Left lung (tissue), 10 donors: ENCODE results near the gene SIPA1L2. TPM values are rescaled to one million over a fixed set of nuclear protein-coding genes. Genes with fewer than 3 reads are reported as not detected.
A peak's percentile ranks its signal among the peaks of the same experiment; 100 is the strongest.

ENCODE experiments used
- ATAC-seq: fragments of 200-7000 bp; cut with Tn5 transposase; one replicate; pipeline ENCODE4 v1.9.1; 2020; ENCODE audit warnings: moderate library complexity
- DNase-seq, 4 donors: peaks; one replicate each; pipeline ENCODE4 v3.0.0-alpha.2; 2013 to 2020
- H3K27ac ChIP-seq, 2 donors: fragments of 200-600 bp; sonication (generic) in 1 of 2; one replicate each; pipeline versions ENCODE4 v1.5.0 to v1.8.0; 2020 to 2021
- H3K27me3 ChIP-seq, 2 donors: fragments of 200-600 bp; sonication (generic) in 1 of 2; one replicate each; pipeline versions ENCODE4 v1.5.0 to v1.8.0; 2020 to 2021
- H3K36me3 ChIP-seq, 2 donors: fragments of 200-600 bp; sonication (generic) in 1 of 2; one replicate each; pipeline versions ENCODE4 v1.5.0 to v1.8.0; 2020 to 2021
- H3K4me1 ChIP-seq, 2 donors: fragments of 200-600 bp; one replicate each; pipeline ENCODE4 v1.8.0; 2021
- H3K4me3 ChIP-seq, 2 donors: fragments of 200-600 bp; sonication (generic) in 1 of 2; one replicate each; pipeline versions ENCODE4 v1.5.0 to v1.8.0; 2020 to 2021; ENCODE audit warnings: mild to moderate bottlenecking in 1 of 2
- H3K9me3 ChIP-seq, 2 donors: fragments of 200-600 bp; sonication (generic) in 1 of 2; one replicate each; pipeline versions ENCODE4 v1.5.0 to v1.8.0; 2020 to 2021
- CTCF ChIP-seq, 2 donors: fragments of 200-600 bp; sonication (generic) in 1 of 2; IDR thresholded peaks; one replicate each; pipeline versions ENCODE4 v1.5.0 to v1.8.0; 2021; ENCODE audit warnings: antibody characterized with exemption in 2 of 2
- intact Hi-C, 2 donors: fragments of 100-400 bp; cut with DNase I; formaldehyde crosslinking; loops; one replicate each; pipeline versions ENCODE4 v1.11.2 to v1.14.2; 2022
- polyA plus RNA-seq, 6 donors: library from polyadenylated mRNA; unstranded; fragments of 120-200 nt; gene quantifications; one replicate each; pipeline ENCODE4 v1.2.1, GENCODE V29; 2013; ENCODE audit not compliant: insufficient read length in 6 of 6
- total RNA-seq, 2 donors: library from RNA; stranded (reverse); fragmentation: NEBNext Ultra II Directional; extraction: Animal tissue kit (Norgen Biotek cat#: 25700); gene quantifications; one replicate each; pipeline ENCODE4 v1.2.1, GENCODE V29; 2021
- donor health status: DM: no; HTN: yes; CAD: no.
- donor health status: DM: no; HTN: no; CAD: no.

SIPA1L2 gene
- total and polyA plus RNA-seq, 8 donors, result 19.4 to 29.3 (median 26.9) TPM

- ATAC-seq (peak; percentile 79), DNase-seq (peak in 1 of 4 donors; percentile 51)
- H3K9me3 ChIP-seq, result no peaks in the 10 kb centered on the region
- peaks cover 2 to 19% of the 10 kb centered on the region in 2 donors for H3K4me1 ChIP-seq
- no peaks in the 10 kb centered on the region for H3K36me3 ChIP-seq
- peaks cover 0 to 5% of the 10 kb centered on the region in 2 donors for H3K27me3 ChIP-seq
- intact Hi-C loops, result loop anchor here in 1 of 2 donors (10.0 kb wide), 3 partner anchors 389 to 609 kb away; no protein-coding TSS in a partner anchor
- TF ChIP-seq CTCF (IDR thresholded peaks at IDR 0.05), result peak; percentile 77 to 85
- H3K27ac ChIP-seq, result no peak overlapping the region
- H3K4me3 ChIP-seq, result no peak overlapping the region
These were observed 5.9 kb upstream of the SIPA1L2 start for GRCh38 chr1:232635778-232636356.

- Histone ChIP-seq H3K9me3 (no peaks in the 10 kb centered on the region), H3K4me1 (peaks cover 6 to 23% of the 10 kb centered on the region in 2 donors), H3K36me3 (no peaks in the 10 kb centered on the region), H3K27ac (no peak overlapping the region), H3K4me3 (no peak overlapping the region), H3K27me3 (peaks cover 0 to 9% of the 10 kb centered on the region in 2 donors)
- no peak for TF ChIP-seq CTCF (IDR thresholded peaks at IDR 0.05)
- ATAC-seq, result no peak
- intact Hi-C loops, result loop anchor here in 1 of 2 donors (10.0 kb wide), 3 partner anchors 390 to 610 kb away; no protein-coding TSS in a partner anchor
- no peak for DNase-seq
These were observed 5.3 kb upstream of the SIPA1L2 start for GRCh38 chr1:232635279-232635678.

- intact Hi-C loops, result loop anchor here in 1 of 2 donors (10.0 kb wide), 3 partner anchors 391 to 611 kb away; no protein-coding TSS in a partner anchor
- H3K9me3 ChIP-seq, result no peaks in the 10 kb centered on the region
- ATAC-seq (peak; percentile 46), DNase-seq (peak in 2 of 4 donors; percentile 71 to 87)
- H3K36me3 ChIP-seq, result no peaks in the 10 kb centered on the region
- H3K27me3 ChIP-seq, result peaks cover 0 to 14% of the 10 kb centered on the region in 2 donors
- H3K27ac ChIP-seq, result peak overlapping the region in 1 of 2 donors; percentile 16
- no peak overlapping the region for H3K4me3 ChIP-seq
- no peak for TF ChIP-seq CTCF (IDR thresholded peaks at IDR 0.05)
- peaks cover 6 to 27% of the 10 kb centered on the region in 2 donors for H3K4me1 ChIP-seq
These were observed 4.2 kb upstream of the SIPA1L2 start for GRCh38 chr1:232634096-232634495.

- ATAC-seq, result no peak
- peaks cover 0 to 27% of the 10 kb centered on the region in 2 donors for H3K27me3 ChIP-seq
- H3K36me3 ChIP-seq, result no peaks in the 10 kb centered on the region
- H3K9me3 ChIP-seq, result no peaks in the 10 kb centered on the region
- peak overlapping the region; percentile 85 to 93 for H3K27ac ChIP-seq
- H3K4me1 ChIP-seq, result peaks cover 8 to 54% of the 10 kb centered on the region in 2 donors
- no peak for TF ChIP-seq CTCF (IDR thresholded peaks at IDR 0.05)
- no peak for DNase-seq
- H3K4me3 ChIP-seq, result peak overlapping the region; percentile 86 to 90
- intact Hi-C loops, result loop anchor here in 1 of 2 donors (10.0 kb wide), 3 partner anchors 394 to 614 kb away; no protein-coding TSS in a partner anchor
These were observed 912 bp upstream of the SIPA1L2 start for GRCh38 chr1:232630894-232631195.

GRCh38 chr1:232629250-232630046 lies 485 bp downstream of the SIPA1L2 start:
- intact Hi-C loops, result loop anchor here in 1 of 2 donors (10.0 kb wide), 3 partner anchors 395 to 615 kb away; no protein-coding TSS in a partner anchor

More at GRCh38 chr1:232629250-232630046, 485 bp downstream of the SIPA1L2 start:
- Histone ChIP-seq H3K27me3 (peaks cover 0 to 27% of the 10 kb centered on the region in 2 donors), H3K9me3 (no peaks in the 10 kb centered on the region), H3K4me3 (peak overlapping the region; percentile 86 to 90), H3K4me1 (peaks cover 8 to 62% of the 10 kb centered on the region in 2 donors), H3K27ac (peak overlapping the region; percentile 62 to 85), H3K36me3 (no peaks in the 10 kb centered on the region)
- DNase-seq (peak in 2 of 4 donors; percentile 49 to 93), ATAC-seq (no peak)
- no peak for TF ChIP-seq CTCF (IDR thresholded peaks at IDR 0.05)
